HG03521 (cell line): ENCODE data around the gene STX16.
"Not testable (repeated sequence)": the region's sequence is repeated elsewhere in the genome, so short reads cannot be mapped to it uniquely, and the experiment has no call there.

ENCODE experiments used
- ATAC-seq: cut with Tn5 transposase; IDR thresholded peaks from one replicate; pipeline ENCODE4 v1.9.1; 2021; ENCODE audit warnings: mild to moderate bottlenecking, moderate library complexity; ENCODE audit not compliant: unreplicated experiment

Gene STX16

DNA sequence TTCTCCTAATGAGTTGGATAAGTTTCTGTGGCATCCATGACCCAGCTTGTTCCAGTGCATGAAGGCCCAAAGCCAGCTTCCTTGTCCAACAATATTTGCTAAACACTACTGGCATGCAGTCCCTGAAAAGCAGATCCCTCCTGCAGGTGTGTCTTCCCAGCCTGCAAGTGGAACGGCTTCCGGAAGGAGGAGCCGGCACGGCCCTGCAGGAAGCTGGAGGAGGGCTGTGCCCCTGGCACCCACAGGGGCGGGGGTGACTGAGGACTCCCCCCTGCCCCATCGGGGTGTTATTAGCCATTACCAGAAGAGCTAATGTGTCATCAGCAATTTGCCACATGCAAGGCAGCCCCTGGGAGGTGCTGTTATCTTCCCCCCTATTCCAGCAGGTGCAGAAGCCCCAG, 68.9 kb downstream of the STX16 start:
- ATAC-seq = no peak

DNA sequence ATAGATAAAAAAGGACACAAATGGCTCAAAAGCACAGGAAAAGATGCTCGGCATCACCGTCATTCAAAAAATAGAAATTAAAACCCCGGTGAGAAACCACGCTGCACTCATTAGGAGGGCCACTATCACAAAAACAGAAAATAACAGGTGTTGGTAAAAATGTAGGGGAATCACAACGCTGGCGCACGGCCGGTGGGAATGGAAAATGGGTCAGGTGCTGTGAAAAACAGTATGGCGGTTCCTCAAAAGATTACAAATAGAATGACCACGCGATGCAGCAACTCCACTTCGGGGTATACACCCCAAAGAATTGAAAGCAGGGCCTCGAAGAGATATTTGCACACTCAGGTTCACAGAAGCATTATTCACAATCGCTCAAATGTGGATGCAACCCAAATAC, 69.8 kb downstream of the STX16 start:
- ATAC-seq = no peak

DNA sequence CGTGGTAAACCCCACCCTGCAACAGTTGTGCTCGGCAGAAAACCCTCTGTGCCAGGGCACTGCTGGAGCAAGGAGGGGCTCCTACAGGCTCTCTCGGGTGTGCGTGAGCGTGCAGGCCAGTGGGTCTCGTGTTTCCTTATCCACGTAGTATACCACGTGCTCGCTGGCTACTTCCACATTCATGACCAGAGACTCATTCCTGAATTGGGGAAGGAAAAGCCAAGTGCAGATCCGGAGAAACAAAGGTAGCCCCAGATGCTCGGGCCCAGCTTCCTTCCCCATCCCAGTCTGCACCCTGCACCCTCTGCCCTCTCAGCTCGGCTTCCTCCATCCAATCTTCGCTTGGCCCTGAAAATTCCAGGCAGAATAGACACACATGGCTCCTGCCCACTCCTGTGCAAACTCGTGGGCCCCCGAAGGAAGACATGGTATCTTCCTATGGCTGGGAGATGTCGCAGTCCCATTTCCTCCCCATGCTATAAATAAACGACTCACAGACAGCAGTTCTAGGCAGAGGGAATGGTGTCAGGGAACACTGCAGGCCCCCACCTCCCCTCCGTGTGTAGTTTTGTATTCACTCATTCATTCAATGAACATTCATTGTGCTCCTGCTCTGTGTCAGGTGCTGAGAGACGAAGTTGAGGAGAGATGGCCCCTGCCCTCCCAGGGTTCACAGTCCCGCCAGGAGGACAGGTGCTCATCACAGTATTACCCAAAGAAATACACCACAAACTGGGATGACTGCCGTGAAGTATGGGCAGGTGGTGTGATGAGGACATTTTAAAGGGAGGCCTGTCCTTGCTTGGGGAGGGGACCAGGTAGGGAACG, 71.1 kb downstream of the STX16 start:
- no peak for ATAC-seq

DNA sequence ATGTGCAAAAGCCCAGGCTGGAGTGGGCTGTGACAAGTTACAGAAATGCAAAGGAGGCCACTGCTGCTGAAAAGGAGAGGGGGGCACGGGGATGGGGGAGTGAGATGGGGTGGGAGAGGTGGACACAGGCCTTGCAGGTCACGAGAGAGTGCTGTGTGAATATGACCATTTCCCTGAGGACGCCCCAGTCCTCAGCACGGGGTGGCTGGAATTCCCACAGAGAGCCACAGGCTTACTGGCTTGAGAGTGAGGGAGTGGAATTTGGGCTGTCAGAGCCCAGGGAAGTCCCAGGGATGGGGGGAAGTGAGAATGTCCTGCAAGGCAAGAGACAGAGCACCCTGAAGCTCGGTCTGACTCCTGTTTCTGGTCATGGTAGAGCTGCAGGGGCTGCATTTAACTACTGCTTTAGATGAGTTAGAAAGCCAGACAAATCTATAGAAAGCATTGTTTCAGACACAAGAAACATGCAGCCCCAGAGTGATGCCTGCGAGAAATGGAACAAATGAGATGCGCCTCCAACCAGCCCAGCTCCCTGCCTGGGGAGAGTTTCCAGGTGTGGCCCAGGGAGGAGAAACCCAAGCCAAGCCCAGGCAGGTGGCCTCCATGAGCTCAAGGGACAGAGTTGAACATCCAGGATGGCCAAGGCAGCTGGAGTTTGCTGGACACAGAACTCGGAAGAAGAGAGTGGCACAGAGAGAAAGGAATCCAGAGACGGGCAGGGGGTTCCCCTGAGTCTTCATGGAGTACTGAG, 72.0 kb downstream of the STX16 start:
- no peak for ATAC-seq

DNA sequence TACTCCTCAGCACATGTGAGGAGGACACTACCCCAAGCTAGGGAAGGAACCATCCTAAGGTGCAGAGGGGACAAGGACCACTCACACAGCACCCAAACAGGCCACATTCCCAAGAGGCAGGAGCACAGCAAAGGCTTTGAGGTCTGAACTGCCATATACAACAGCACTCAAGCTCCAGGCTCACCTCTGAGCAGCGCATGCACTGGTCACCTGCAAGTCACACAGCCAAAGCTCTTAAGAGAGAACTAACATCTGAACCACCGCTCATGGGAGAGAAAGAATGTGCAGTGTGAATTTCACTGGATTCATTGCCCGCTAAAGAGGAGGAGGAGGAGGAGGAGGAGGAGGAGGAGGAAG, 72.5 kb downstream of the STX16 start:
- ATAC-seq = no peak

DNA sequence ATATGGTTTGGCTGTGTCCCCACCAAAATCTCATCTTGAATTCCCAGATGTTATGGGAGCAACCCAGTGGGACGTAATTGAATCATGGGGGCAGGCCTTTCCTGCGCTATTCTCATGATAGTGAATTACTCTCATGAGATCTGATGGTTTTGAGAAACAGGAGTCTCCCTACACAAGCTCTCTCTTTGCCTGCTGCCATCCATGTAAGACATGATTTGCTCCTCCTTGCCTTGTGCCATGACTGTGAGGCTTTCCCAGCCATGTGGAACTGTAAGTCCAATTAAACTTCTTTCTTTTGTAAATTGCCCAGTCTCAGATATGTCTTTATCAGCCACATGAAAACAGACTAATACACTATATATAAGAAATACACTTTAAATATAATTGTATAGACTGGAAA, 75.1 kb downstream of the STX16 start:
- not testable (repeated sequence) for ATAC-seq
